Renal cortical epithelial cell (primary cell): Measurements from ENCODE around the gene MACROH2A2. TPM values are rescaled to one million over a fixed set of nuclear protein-coding genes. Genes with fewer than 3 reads are reported as not detected.
A peak's percentile ranks its signal among the peaks of the same experiment; 100 is the strongest.
"Not testable (repeated sequence)": the region's sequence is repeated elsewhere in the genome, so short reads cannot be mapped to it uniquely, and the experiment has no call there.

Source experiments
- DNase-seq: peaks from one replicate; pipeline ENCODE4 v3.0.0-alpha.2; 2011; ENCODE audit warnings: low read depth
- total RNA-seq: library from RNA; depleted of rRNA; stranded (reverse); fragments of >200 nt; gene quantifications from 2 replicates; pipeline ENCODE4 v1.2.3, GENCODE V29; 2014

MACROH2A2 gene
- 21.4 and 28.0 TPM in 2 replicates for total RNA-seq

GRCh38 chr10:70052462-70053217 lies at the start of gene MACROH2A2:
Gene MACROH2A2 (plus strand): TSS chr10:70052846. CDS start chr10:70075659, 22,813 bp downstream.
- peak; percentile 48 for DNase-seq

- DNase-seq: no peak
Observed at GRCh38 chr10:70007116-70007820, 45.4 kb upstream of the MACROH2A2 start.

GRCh38 chr10:70031215-70031614 lies 21.4 kb upstream of the MACROH2A2 start:
- no peak for DNase-seq

GRCh38 chr10:70032667-70033289 lies 19.9 kb upstream of the MACROH2A2 start:
- no peak for DNase-seq

GRCh38 chr10:70034232-70034631 lies 18.4 kb upstream of the MACROH2A2 start:
- DNase-seq: no peak

GRCh38 chr10:70035531-70035930 lies 17.1 kb upstream of the MACROH2A2 start:
- DNase-seq: no peak

GRCh38 chr10:70038923-70039322 lies 13.7 kb upstream of the MACROH2A2 start:
- no peak for DNase-seq

GRCh38 chr10:70041016-70041415 lies 11.6 kb upstream of the MACROH2A2 start:
- no peak for DNase-seq

- DNase-seq: not testable (repeated sequence)
Observed at GRCh38 chr10:70041739-70042138, 10.9 kb upstream of the MACROH2A2 start.

GRCh38 chr10:70047066-70047465 lies 5.6 kb upstream of the MACROH2A2 start:
- DNase-seq: not testable (repeated sequence)

- DNase-seq: no peak
Observed at GRCh38 chr10:70048030-70048723, 4.5 kb upstream of the MACROH2A2 start.

GRCh38 chr10:70051848-70052247 lies 798 bp upstream of the MACROH2A2 start:
- DNase-seq: no peak

GRCh38 chr10:70053218-70053840 lies 683 bp downstream of the MACROH2A2 start:
- no peak for DNase-seq

- DNase-seq: no peak
Observed at GRCh38 chr10:70053841-70054288, 1.2 kb downstream of the MACROH2A2 start.

- no peak for DNase-seq
Observed at GRCh38 chr10:70054902-70055301, 2.3 kb downstream of the MACROH2A2 start.

GRCh38 chr10:70055550-70055949 lies 2.9 kb downstream of the MACROH2A2 start:
- DNase-seq: no peak

- DNase-seq: no peak
Observed at GRCh38 chr10:70057306-70057705, 4.7 kb downstream of the MACROH2A2 start.

- no peak for DNase-seq
Observed at GRCh38 chr10:70060389-70060788, 7.7 kb downstream of the MACROH2A2 start.

GRCh38 chr10:70063418-70064098 lies 10.9 kb downstream of the MACROH2A2 start:
- no peak for DNase-seq

- DNase-seq: no peak
Observed at GRCh38 chr10:70064486-70064885, 11.8 kb downstream of the MACROH2A2 start.

GRCh38 chr10:70066190-70066589 lies 13.5 kb downstream of the MACROH2A2 start:
- DNase-seq: no peak
